Medulla oblongata (tissue), 1 donor: ENCODE data around the gene ELANE.
"Not testable (repeated sequence)": the region's sequence is repeated elsewhere in the genome, so short reads cannot be mapped to it uniquely, and the experiment has no call there.

Experiments
- DNase-seq: peaks from one replicate; pipeline ENCODE4 v3.0.0-alpha.2; 2015; ENCODE audit errors: extremely low spot score

ELANE gene

GRCh38 chr19:879711-880438 lies 27.8 kb downstream of the ELANE start:
- DNase-seq: no peak

- no peak for DNase-seq
These were observed 29.4 kb downstream of the ELANE start for GRCh38 chr19:881385-882071.

GRCh38 chr19:882871-883497 lies 30.9 kb downstream of the ELANE start:
- DNase-seq: no peak

- no peak for DNase-seq
These were observed 31.6 kb downstream of the ELANE start for GRCh38 chr19:883661-884211.

GRCh38 chr19:884420-885211 lies 32.5 kb downstream of the ELANE start:
- DNase-seq: no peak

GRCh38 chr19:885536-886224 lies 33.6 kb downstream of the ELANE start:
- no peak for DNase-seq

- DNase-seq: no peak
These were observed 35.0 kb downstream of the ELANE start for GRCh38 chr19:887072-887471.

- no peak for DNase-seq
These were observed 35.5 kb downstream of the ELANE start for GRCh38 chr19:887599-887998.

GRCh38 chr19:888581-889385 lies 36.7 kb downstream of the ELANE start:
- DNase-seq: no peak

GRCh38 chr19:889662-890295 lies 37.7 kb downstream of the ELANE start:
- no peak for DNase-seq

- no peak for DNase-seq
These were observed 38.7 kb downstream of the ELANE start for GRCh38 chr19:890831-891230.

- not testable (repeated sequence) for DNase-seq
These were observed 39.5 kb downstream of the ELANE start for GRCh38 chr19:891421-892200.

GRCh38 chr19:892243-892893 lies 40.3 kb downstream of the ELANE start:
- no peak for DNase-seq

GRCh38 chr19:892894-893689 lies 41.0 kb downstream of the ELANE start, which contains the start of the genes MED16 and RNU6-9:
MED16 (minus strand) TSS chr19:893187; CDS start chr19:891131, 2,056 bp downstream.
RNU6-9 (plus strand) TSS chr19:893484.
- peak; percentile 97 for DNase-seq

GRCh38 chr19:896434-896833 lies 44.3 kb downstream of the ELANE start:
- DNase-seq: no peak

- no peak for DNase-seq
These were observed 44.9 kb downstream of the ELANE start for GRCh38 chr19:896999-897398.

- DNase-seq: no peak
These were observed 45.4 kb downstream of the ELANE start for GRCh38 chr19:897442-898039.
